HT-29 (cell line): ENCODE measurements around the gene SATB2. TPM values are rescaled to one million over a fixed set of nuclear protein-coding genes. Genes with fewer than 3 reads are reported as not detected.

Experiments used
- DNase-seq: peaks from one replicate; pipeline ENCODE4 v3.0.0-alpha.2; 2015; ENCODE audit warnings: low spot score
- total RNA-seq: library from RNA; depleted of rRNA; stranded (reverse); fragments of >200 nt; shearing (Covaris generic); gene quantifications from 2 replicates; pipeline ENCODE4 v1.2.3, GENCODE V29; 2014

The SATB2 gene
- total RNA-seq, 1 experiment from 2014 or later, result 0.18 TPM

GRCh38 chr2:199258291-199258690 is 199.4 kb downstream of the SATB2 start:
- DNase-seq, result peak; percentile 16

- DNase-seq, result no peak
Measured at GRCh38 chr2:199257261-199258224, 200.2 kb downstream of the SATB2 start.

DNA sequence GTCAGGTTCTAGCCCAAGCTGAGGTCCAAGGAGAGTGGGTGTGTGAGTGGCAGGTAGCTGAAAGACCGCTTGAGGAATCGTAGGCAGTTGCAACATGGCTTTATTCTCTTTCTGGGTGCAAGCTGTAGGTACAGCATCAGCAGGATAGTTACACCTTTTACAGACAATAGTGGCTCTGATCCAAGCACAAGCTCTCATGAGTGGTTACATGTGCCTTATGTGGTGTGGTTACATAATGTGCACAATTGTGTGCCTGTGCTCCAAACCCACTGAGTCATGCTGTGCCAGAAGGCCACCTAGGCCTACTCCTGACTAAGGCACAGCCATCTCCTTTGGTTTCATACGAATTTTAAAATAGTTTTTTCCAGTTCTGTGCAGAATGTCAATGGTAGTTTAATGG is 227.6 kb downstream of the SATB2 start:
- no peak for DNase-seq

GRCh38 chr2:199228887-199229819 is 228.6 kb downstream of the SATB2 start:
- DNase-seq, result no peak

DNA sequence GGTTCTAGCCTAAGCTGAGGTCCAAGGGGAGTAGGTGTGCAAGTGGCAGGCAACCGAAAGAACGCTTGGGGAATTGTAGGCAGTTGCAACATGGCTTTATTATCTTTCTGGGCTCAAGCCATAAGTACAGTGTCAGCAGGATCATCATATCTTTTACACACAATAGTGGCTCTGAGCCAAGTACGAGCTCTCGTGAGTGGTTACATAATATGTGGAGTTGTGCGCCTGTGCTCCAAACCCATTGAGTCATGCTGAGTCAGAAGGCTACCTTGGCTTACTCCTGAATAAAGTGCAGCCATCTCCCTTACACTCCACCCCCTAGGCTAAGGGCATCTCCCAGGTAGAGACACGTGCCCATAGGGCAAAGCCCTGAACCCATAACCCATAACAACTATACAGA is 233.9 kb downstream of the SATB2 start:
- no peak for DNase-seq

- no peak for DNase-seq
Measured at GRCh38 chr2:199220920-199221319, 236.8 kb downstream of the SATB2 start.

DNA sequence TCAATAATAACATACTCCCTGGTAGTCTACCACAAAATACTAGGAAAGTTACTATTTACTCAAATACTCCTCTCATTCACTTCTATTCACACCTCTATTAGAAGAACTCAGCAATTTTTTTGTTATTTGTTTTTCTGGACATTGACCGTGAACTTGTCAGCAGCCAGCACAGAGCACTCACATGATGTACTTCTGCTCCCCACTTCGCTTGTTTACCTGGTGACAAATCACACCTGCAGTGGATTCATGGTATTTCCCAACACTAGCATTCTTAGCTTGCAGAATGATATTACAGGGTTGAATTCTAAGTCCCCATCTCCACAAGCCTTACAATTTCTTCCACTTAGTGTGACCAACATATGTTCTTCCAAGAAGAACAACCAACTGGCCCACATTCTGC is 238.2 kb downstream of the SATB2 start:
- no peak for DNase-seq
